Measurements from ENCODE around the gene DGLUCY.

DNA sequence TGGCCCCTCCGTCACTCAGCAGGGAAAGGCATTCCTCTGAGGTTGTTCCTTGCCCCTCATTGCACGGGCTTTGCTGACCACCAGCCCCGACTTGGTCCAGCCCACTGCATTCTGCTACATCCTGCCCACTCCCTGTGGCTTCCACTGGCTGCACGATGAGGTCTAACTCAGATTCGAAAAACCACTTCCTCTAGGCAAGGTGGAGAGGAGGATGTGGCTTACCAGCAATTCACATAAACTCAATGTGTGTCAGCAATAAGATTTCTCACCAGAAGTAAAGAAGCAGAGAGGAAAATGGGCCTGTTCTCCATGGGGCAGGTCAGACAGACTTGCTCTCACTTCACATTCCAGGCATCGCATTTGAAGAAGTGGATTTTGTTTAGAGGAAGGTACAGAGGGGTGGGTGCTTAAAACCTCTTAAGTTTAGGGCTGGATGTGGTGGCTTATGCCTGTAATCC lies 115.9 kb downstream of the DGLUCY start:
- TF ChIP-seq RARB (CRISPR knock-in tag; IDR thresholded peaks at IDR 0.05) (no peak), OSR1 (CRISPR knock-in tag; IDR thresholded peaks at IDR 0.05) (no peak), ZC3H10 (CRISPR knock-in tag; IDR thresholded peaks at IDR 0.05) (no peak), ARNTL (CRISPR knock-in tag; IDR thresholded peaks at IDR 0.05; ENCODE audit: borderline replicate concordance, low read depth) (no peak)

All from SK-N-SH treated with all-trans-retinoic acid at 6 μM for 48 hours (cell line).